H1 (cell line): ENCODE results near the gene BASP1. TPM values are rescaled to one million over a fixed set of nuclear protein-coding genes. Genes with fewer than 3 reads are reported as not detected.

ENCODE experiments used
- CTCF ChIA-PET: fragments of 300-600 bp; sonication (Branson Sonifier 250); formaldehyde crosslinking; loops from one replicate; lab custom pipeline; 2021; ENCODE audit not compliant: partially characterized antibody; lab: Charles Lee
- POLR2A ChIA-PET: fragments of 300-600 bp; sonication (Branson Sonifier 250); formaldehyde crosslinking; loops from one replicate; lab custom pipeline; 2021; ENCODE audit warnings: inconsistent platforms; ENCODE audit not compliant: partially characterized antibody; lab: Charles Lee
- DNase-seq, 2 experiments: peaks; one replicate each; pipeline versions ENCODE4 v3.0.0 to v3.0.0-alpha.2; 2010 to 2022; ENCODE audit warnings: low spot score in 2 of 2, low read depth in 1 of 2, mixed read lengths in 1 of 2
- FAIRE-seq: peaks from 2 replicates; lab custom pipeline; 2011; peaks lifted over from hg19 to GRCh38; lab: Jason Lieb, UNC
- H2AFZ ChIP-seq: 2 replicates; pipeline ENCODE4 v1.8.1; 2012; ENCODE audit warnings: low read length, inconsistent platforms
- H2AK5ac ChIP-seq: 2 replicates; pipeline ENCODE4 v1.6.1; 2013; ENCODE audit warnings: low read depth, low read length
- H2BK120ac ChIP-seq: replicated peaks from 2 replicates; pipeline ENCODE3; 2013; ENCODE audit warnings: low read depth, low read length, inconsistent platforms
- H2BK12ac ChIP-seq: 2 replicates; pipeline ENCODE4 v1.6.1; 2013; ENCODE audit warnings: low read depth, low read length
- H2BK15ac ChIP-seq: 2 replicates; pipeline ENCODE4 v1.6.1; 2013; ENCODE audit warnings: low read length
- H2BK20ac ChIP-seq: 2 replicates; pipeline ENCODE4 v1.6.1; 2013; ENCODE audit warnings: low read length
- H2BK5ac ChIP-seq: 2 replicates; pipeline ENCODE4 v1.6.1; 2013; ENCODE audit warnings: low read depth, low read length
- H3K14ac ChIP-seq: 2 replicates; pipeline ENCODE4 v1.6.1; 2013; ENCODE audit warnings: inconsistent platforms; ENCODE audit not compliant: insufficient read length
- H3K18ac ChIP-seq: 2 replicates; pipeline ENCODE4 v1.6.1; 2013; ENCODE audit warnings: low read length; ENCODE audit errors: extremely low read depth
- H3K23ac ChIP-seq: 2 replicates; pipeline ENCODE4 v1.6.1; 2013; ENCODE audit warnings: inconsistent platforms; ENCODE audit not compliant: insufficient read length
- H3K23me2 ChIP-seq: 2 replicates; pipeline ENCODE4 v1.6.1; 2013; ENCODE audit warnings: low read depth, low read length
- H3K27ac ChIP-seq: 2 replicates; pipeline ENCODE4 v1.6.1; 2011; ENCODE audit warnings: low read depth, low read length, inconsistent platforms
- H3K27me3 ChIP-seq, 4 experiments: replicated peaks in 1 of 4; 1 replicate in 1 of 4; 2 replicates in 3 of 4; pipeline versions ENCODE4 v1.6.1 to v1.8.1; 2011 to 2013; ENCODE audit warnings: low read length in 3 of 4, mild to moderate bottlenecking in 3 of 4, inconsistent platforms in 2 of 4, mixed read lengths in 2 of 4, moderate library complexity in 1 of 4; ENCODE audit not compliant: control insufficient read depth in 3 of 4, insufficient read depth in 3 of 4; ENCODE audit errors: extremely low read depth in 1 of 4
- H3K36me3 ChIP-seq, 4 experiments: 2 replicates each; pipeline versions ENCODE4 v1.6.1 to v1.8.1; 2011 to 2013; ENCODE audit warnings: mild to moderate bottlenecking in 4 of 4, low read length in 3 of 4, moderate library complexity in 2 of 4, control low read depth in 1 of 4, inconsistent platforms in 1 of 4; ENCODE audit not compliant: insufficient read depth in 4 of 4, control insufficient read depth in 2 of 4
- H3K4ac ChIP-seq: replicated peaks from 2 replicates; pipeline ENCODE3; 2013; ENCODE audit warnings: low read length, low read depth, mixed read lengths, inconsistent platforms; ENCODE audit not compliant: insufficient read length
- H3K4me1 ChIP-seq, 4 experiments: replicated peaks in 1 of 4; 1 replicate in 1 of 4; 2 replicates in 3 of 4; pipeline versions ENCODE4 v1.6.1 to v1.8.1; 2011 to 2013; ENCODE audit warnings: low read length in 3 of 4, inconsistent platforms in 2 of 4, mixed read lengths in 1 of 4; ENCODE audit not compliant: insufficient read depth in 4 of 4, control insufficient read depth in 3 of 4
- H3K4me2 ChIP-seq, 2 experiments: 2 replicates each; pipeline versions ENCODE4 v1.6.1 to v1.8.1; 2011 to 2013; ENCODE audit warnings: low read depth in 2 of 2, low read length in 2 of 2, control low read depth in 1 of 2, inconsistent platforms in 1 of 2, mild to moderate bottlenecking in 1 of 2; ENCODE audit not compliant: insufficient read depth in 1 of 2
- H3K4me3 ChIP-seq, 4 experiments: fragments of 200-600, 300-600 bp in 1 of 4; sonication (generic), shearing (Covaris generic), sonication (Bioruptor Twin) in 1 of 4; 2 replicates each; pipeline versions ENCODE4 v1.5.1 to v1.8.1; 2011 to 2016; ENCODE audit warnings: low read length in 4 of 4, low read depth in 3 of 4, control low read depth in 2 of 4, inconsistent platforms in 2 of 4, mild to moderate bottlenecking in 2 of 4, mixed read lengths in 1 of 4, moderate library complexity in 1 of 4; ENCODE audit not compliant: insufficient read depth in 2 of 4; ENCODE audit errors: extremely low read depth in 1 of 4
- H3K56ac ChIP-seq: replicated peaks from 2 replicates; pipeline ENCODE3; 2013; ENCODE audit warnings: low read depth, mild to moderate bottlenecking, mixed read lengths, low read length, inconsistent platforms; ENCODE audit not compliant: insufficient read length
- H3K79me1 ChIP-seq: 2 replicates; pipeline ENCODE4 v1.6.1; 2013; ENCODE audit warnings: low read depth, low read length, control low read depth
- H3K79me2 ChIP-seq, 2 experiments: 2 replicates each; pipeline versions ENCODE4 v1.6.1 to v1.8.1; 2012 to 2013; ENCODE audit warnings: low read length in 2 of 2, mild to moderate bottlenecking in 2 of 2, inconsistent platforms in 1 of 2; ENCODE audit not compliant: insufficient read depth in 2 of 2, control insufficient read depth in 1 of 2
- H3K9ac ChIP-seq, 4 experiments: replicated peaks in 1 of 4; 1 replicate in 1 of 4; 2 replicates in 3 of 4; pipeline versions ENCODE4 v1.6.1 to v1.8.1; 2011 to 2013; ENCODE audit warnings: low read depth in 3 of 4, low read length in 3 of 4, control low read depth in 2 of 4, mild to moderate bottlenecking in 2 of 4, moderate library complexity in 2 of 4, inconsistent platforms in 1 of 4; ENCODE audit errors: extremely low read depth in 1 of 4
- H3K9me3 ChIP-seq, 2 experiments: 2 replicates each; pipeline versions ENCODE4 v1.6.1 to v1.8.1; 2012 to 2013; ENCODE audit warnings: mild to moderate bottlenecking in 2 of 2, moderate library complexity in 2 of 2, control low read depth in 1 of 2, inconsistent platforms in 1 of 2, low read depth in 1 of 2, low read length in 1 of 2, mixed read lengths in 1 of 2; ENCODE audit not compliant: insufficient read depth in 2 of 2
- H4K20me1 ChIP-seq, 2 experiments: replicated peaks in 1 of 2; 2 replicates each; pipeline versions ENCODE3 to v1.8.1; 2011 to 2013; ENCODE audit warnings: inconsistent platforms in 2 of 2, low read length in 2 of 2, mild to moderate bottlenecking in 1 of 2; ENCODE audit not compliant: insufficient read depth in 2 of 2, control insufficient read depth in 1 of 2
- H4K5ac ChIP-seq: 2 replicates; pipeline ENCODE4 v1.6.1; 2013; ENCODE audit warnings: low read length, low read depth, mixed read lengths, inconsistent platforms; ENCODE audit not compliant: insufficient read length
- H4K8ac ChIP-seq: 2 replicates; pipeline ENCODE4 v1.8.0; 2013; ENCODE audit warnings: mild to moderate bottlenecking, moderate library complexity, low read length, inconsistent platforms; ENCODE audit not compliant: insufficient read depth; ENCODE audit errors: extremely low read depth
- H4K91ac ChIP-seq: replicated peaks from 2 replicates; pipeline ENCODE3; 2013; ENCODE audit warnings: low read length, mixed read lengths, inconsistent platforms; ENCODE audit not compliant: insufficient read length
- ATF3 ChIP-seq: IDR thresholded peaks from 2 replicates; pipeline ENCODE4 v1.6.1; 2011; ENCODE audit warnings: low read depth, mild to moderate bottlenecking, low read length; ENCODE audit not compliant: insufficient read depth
- BACH1 ChIP-seq: IDR thresholded peaks from 2 replicates; pipeline ENCODE4 v1.6.1; 2012; ENCODE audit warnings: low read length, improper control_type of control experiment
- BCL11A ChIP-seq, 2 experiments: IDR thresholded peaks; one replicate each; pipeline ENCODE4 v1.6.1; 2011; ENCODE audit warnings: low read depth in 2 of 2, low read length in 2 of 2, mild to moderate bottlenecking in 2 of 2
- CHD1 ChIP-seq: IDR thresholded peaks from 2 replicates; pipeline ENCODE4 v1.6.1; 2012; ENCODE audit warnings: low read depth, low read length, improper control_type of control experiment
- FOSL1 ChIP-seq: IDR thresholded peaks from 2 replicates; pipeline ENCODE4 v1.6.1; 2011; ENCODE audit warnings: mild to moderate bottlenecking, low read depth, low read length, moderate library complexity; ENCODE audit not compliant: insufficient read depth
- POU5F1 ChIP-seq: IDR thresholded peaks from 2 replicates; pipeline ENCODE4 v1.6.1; 2011; ENCODE audit warnings: low read depth, mild to moderate bottlenecking, low read length, moderate library complexity
- RXRA ChIP-seq: IDR thresholded peaks from 2 replicates; pipeline ENCODE4 v1.6.1; 2011; ENCODE audit warnings: low read depth, mild to moderate bottlenecking, low read length, moderate library complexity; ENCODE audit not compliant: insufficient read depth
- SAP30 ChIP-seq: fragments of 300-600 bp; sonication (generic); IDR thresholded peaks from 2 replicates; pipeline ENCODE4 v1.7.1; 2012; ENCODE audit warnings: low read length, moderate library complexity, mild to moderate bottlenecking, inconsistent platforms; ENCODE audit not compliant: insufficient read depth, insufficient replicate concordance
- SIX5 ChIP-seq: IDR thresholded peaks from 2 replicates; pipeline ENCODE4 v1.6.1; 2011; ENCODE audit warnings: mild to moderate bottlenecking, low read depth, low read length
- YY1 ChIP-seq: IDR thresholded peaks from 2 replicates; pipeline ENCODE4 v1.6.1; 2011; ENCODE audit warnings: low read depth, mild to moderate bottlenecking, low read length
- WGBS, 2 experiments: shearing (Covaris generic) in 1 of 2; methylation state at CpG; one replicate each; pipeline versions ENCODE4 v1.1.6 to v1.1.7; 2013 to 2015; ENCODE audit warnings: low lambda C conversion rate in 2 of 2, mixed read lengths in 2 of 2, inconsistent platforms in 1 of 2, low coverage in 1 of 2, missing lambda C conversion rate in 1 of 2; ENCODE audit not compliant: insufficient replicate concordance in 2 of 2, insufficient coverage in 1 of 2, insufficient read length in 1 of 2; ENCODE audit errors: extremely low coverage in 1 of 2, missing lambda C conversion rate in 1 of 2; 5-methylcytosine and 5-hydroxymethylcytosine counted together
- polyA plus RNA-seq, 7 experiments: library from polyadenylated mRNA; depleted of rRNA in 3 of 7; stranded (reverse) in 5 of 7; unstranded in 2 of 7; fragments of >200 nt in 5 of 7; fragments of 200-250 nt in 2 of 7; gene quantifications; 1 replicate in 5 of 7; 2 replicates in 1 of 7; 4 replicates in 1 of 7; pipeline versions ENCODE4 v1.2.1 to v1.2.3, GENCODE V29; 2011 to 2013; ENCODE audit warnings: missing spikeins in 2 of 7, mixed read lengths in 2 of 7
- total RNA-seq: library from RNA; stranded (reverse); fragmentation: NEBNext Ultra II Directional; extraction: Animal tissue kit (Norgen Biotek cat#: 25700); gene quantifications from 2 replicates; pipeline ENCODE4 v1.2.1, GENCODE V29; 2021

Gene BASP1
- total and polyA plus RNA-seq, 2 of the 8 experiments (the other 6 are each of a cell fraction or from before 2014, with no cell fraction given), result 95.2 to 104 TPM

DNA sequence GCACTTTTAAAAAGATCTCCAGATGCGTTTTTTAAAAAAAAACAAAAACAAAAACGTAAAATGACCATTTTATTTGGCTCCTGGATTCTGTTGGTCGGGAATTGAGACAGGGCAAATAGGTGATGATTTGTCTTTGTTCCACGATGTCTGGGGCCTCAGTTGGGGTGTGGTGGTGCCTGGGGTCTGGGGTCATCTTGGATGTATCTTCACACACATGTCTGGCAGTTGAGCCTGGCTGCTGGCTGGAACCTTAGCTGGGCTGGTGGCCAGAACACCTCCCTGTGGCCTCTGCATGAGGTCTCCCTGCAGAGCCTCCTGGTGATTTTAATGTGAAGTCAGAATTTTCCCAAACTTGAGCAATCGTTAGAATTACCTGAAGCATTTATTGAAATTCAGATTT, 42.5 kb upstream of the BASP1 start:
- Histone ChIP-seq H3K4me2 (no peak overlapping the region), H2BK5ac (no peak overlapping the region), H4K8ac (no peak overlapping the region), H3K36me3 (no peaks in the 10 kb centered on the region), H3K23ac (no peak overlapping the region), H3K9ac (no peak overlapping the region), H3K4ac (no peak overlapping the region), H3K9me3 (no peaks in the 10 kb centered on the region), H2AFZ (no peak overlapping the region), H3K79me1 (no peaks in the 10 kb centered on the region), H3K27ac (no peak overlapping the region), H3K27me3 (no peaks in the 10 kb centered on the region), H3K18ac (no peak overlapping the region), H2BK12ac (no peak overlapping the region), H2AK5ac (no peak overlapping the region), H4K91ac (no peak overlapping the region), H2BK20ac (no peak overlapping the region), H3K23me2 (no peaks in the 10 kb centered on the region), H3K14ac (no peak overlapping the region), H2BK15ac (no peak overlapping the region), H3K4me1 (no peaks in the 10 kb centered on the region), H4K5ac (no peak overlapping the region), H2BK120ac (no peak overlapping the region), H3K79me2 (no peaks in the 10 kb centered on the region), H4K20me1 (no peaks in the 10 kb centered on the region), H3K56ac (peak overlapping the region; percentile 10), H3K4me3 (no peak overlapping the region)
- CTCF ChIA-PET, result interaction anchor here (0.6 to 4.0 kb wide), 2 partner anchors 15 to 260 kb away, joined by 3 to 19 read pairs; no protein-coding TSS in a partner anchor
- POLR2A ChIA-PET, result no interaction called here
- 93% methylated on average over 5 of the region's 5 CpGs; no CpG with 5 or more reads in 1 of the 2 experiments for WGBS, 2 experiments
- FAIRE-seq (no peak), DNase-seq (no peak)
- TF ChIP-seq YY1, result no peak
- TF ChIP-seq CHD1, result no peak
- TF ChIP-seq POU5F1, result no peak
- TF ChIP-seq BACH1, result no peak
- no peak for TF ChIP-seq ATF3
- TF ChIP-seq SAP30, result no peak
- TF ChIP-seq BCL11A (IDR thresholded peaks at IDR 0.05; ENCODE audit: low read depth in 2 of 2, low read length in 2 of 2), result no peak
- no peak for TF ChIP-seq SIX5
- no peak for TF ChIP-seq RXRA
- TF ChIP-seq FOSL1, result no peak
